Suprapubic skin (tissue), 4 donors: ENCODE results near the gene TPK1.

ENCODE experiments used
- CTCF ChIP-seq, 2 donors: fragments of 200-600 bp in 1 of 2; fragments of 450-650 bp in 1 of 2; sonication (generic) in 1 of 2; IDR thresholded peaks; one replicate each; pipeline ENCODE4 v1.5.1; 2016 to 2019; ENCODE audit warnings: antibody characterized with exemption in 2 of 2, mild to moderate bottlenecking in 1 of 2, moderate library complexity in 1 of 2
- POLR2A ChIP-seq, 2 donors: fragments of 450-650 bp; IDR thresholded peaks; one replicate each; pipeline ENCODE4 v1.6.1; 2017; ENCODE audit warnings: antibody characterized with exemption in 2 of 2, mild to moderate bottlenecking in 2 of 2, moderate library complexity in 2 of 2
- POLR2AphosphoS5 ChIP-seq, 3 donors: sonication (generic); formaldehyde crosslinking; IDR thresholded peaks; one replicate each; pipeline ENCODE4 v1.6.1; 2017; ENCODE audit warnings: antibody characterized with exemption in 3 of 3

GRCh38 chr7:144665689-144666381 is 170.0 kb downstream of the TPK1 start:
- no peak for TF ChIP-seq CTCF (IDR thresholded peaks at IDR 0.05)
- TF ChIP-seq POLR2A (IDR thresholded peaks at IDR 0.05): no peak
- no peak for TF ChIP-seq POLR2AphosphoS5 (IDR thresholded peaks at IDR 0.05)
